IMR-90 (cell line): ENCODE measurements around the gene CREBBP. TPM values are rescaled to one million over a fixed set of nuclear protein-coding genes. Genes with fewer than 3 reads are reported as not detected.

ENCODE experiments used
- ATAC-seq: fragments of 200-7000 bp; cut with Tn5 transposase; 2 replicates; pipeline ENCODE4 v1.9.1; 2020; ENCODE audit warnings: low read depth, mild to moderate bottlenecking, moderate library complexity
- BruUV-seq: library from RNA; stranded (reverse); fragments of 400-500 nt; replicated peaks from 2 replicates; lab custom pipeline; 2021; lab: Mats Ljungman, UMichigan
- CTCF ChIA-PET: fragments of 300-600 bp; formaldehyde crosslinking; extraction: SDS; loops from one replicate; lab custom pipeline; 2021; ENCODE audit warnings: antibody characterized with exemption; lab: Yijun Ruan, JAX
- POLR2A ChIA-PET: fragments of 300-600 bp; sonication (Branson Sonifier 250); formaldehyde crosslinking; loops from one replicate; lab custom pipeline; 2022; ENCODE audit warnings: antibody characterized with exemption; ENCODE audit not compliant: unreplicated experiment; lab: Charles Lee
- DNase-seq: peaks from one replicate; pipeline ENCODE4 v3.0.0; 2013
- H2AFZ ChIP-seq: replicated peaks from 2 replicates; pipeline ENCODE3; 2013; ENCODE audit warnings: low read length, mild to moderate bottlenecking; ENCODE audit not compliant: poor library complexity
- H2AK5ac ChIP-seq: 2 replicates; pipeline ENCODE4 v1.6.1; 2013; ENCODE audit warnings: low read depth, low read length, inconsistent platforms
- H2AK9ac ChIP-seq: replicated peaks from 2 replicates; pipeline ENCODE3; 2013; ENCODE audit warnings: mild to moderate bottlenecking, low read depth, low read length, moderate library complexity; ENCODE audit not compliant: poor library complexity
- H2BK120ac ChIP-seq: 2 replicates; pipeline ENCODE4 v1.6.1; 2013; ENCODE audit warnings: low read depth, low read length, inconsistent platforms
- H2BK15ac ChIP-seq: 3 replicates; pipeline ENCODE4 v1.6.1; 2013; ENCODE audit warnings: low read depth, low read length, inconsistent platforms
- H2BK20ac ChIP-seq: 2 replicates; pipeline ENCODE4 v1.6.1; 2013; ENCODE audit warnings: low read depth, mild to moderate bottlenecking, inconsistent platforms, low read length, moderate library complexity
- H2BK5ac ChIP-seq: 2 replicates; pipeline ENCODE4 v1.6.1; 2013; ENCODE audit warnings: mild to moderate bottlenecking, low read depth, low read length, inconsistent platforms; ENCODE audit not compliant: poor library complexity, severe bottlenecking
- H3K14ac ChIP-seq: replicated peaks from 2 replicates; pipeline ENCODE4 v1.6.1; 2013; ENCODE audit warnings: low read depth, low read length, inconsistent platforms
- H3K18ac ChIP-seq: 2 replicates; pipeline ENCODE4 v1.6.1; 2013; ENCODE audit warnings: low read depth, low read length, control low read depth
- H3K23ac ChIP-seq: 2 replicates; pipeline ENCODE4 v1.6.1; 2013; ENCODE audit warnings: low read depth, low read length, inconsistent platforms
- H3K27ac ChIP-seq: 2 replicates; pipeline ENCODE4 v1.5.1; 2013; ENCODE audit warnings: mild to moderate bottlenecking, control low read depth, low read length; ENCODE audit not compliant: insufficient read depth
- H3K27me3 ChIP-seq: 2 replicates; pipeline ENCODE4 v1.6.1; 2013; ENCODE audit warnings: low read length; ENCODE audit not compliant: control insufficient read depth, insufficient read depth
- H3K36me3 ChIP-seq: 2 replicates; pipeline ENCODE4 v1.6.1; 2013; ENCODE audit warnings: low read length, mixed read lengths; ENCODE audit not compliant: control insufficient read depth, insufficient read depth
- H3K4ac ChIP-seq: 2 replicates; pipeline ENCODE4 v1.6.1; 2013; ENCODE audit warnings: low read depth, low read length, inconsistent platforms
- H3K4me1 ChIP-seq: 2 replicates; pipeline ENCODE4 v1.6.1; 2013; ENCODE audit warnings: low read length, mixed read lengths; ENCODE audit not compliant: control insufficient read depth, insufficient read depth
- H3K4me2 ChIP-seq: 2 replicates; pipeline ENCODE4 v1.6.1; 2013; ENCODE audit warnings: low read depth, mild to moderate bottlenecking, control low read depth, low read length, moderate library complexity
- H3K4me3 ChIP-seq: 2 replicates; pipeline ENCODE4 v1.5.1; 2013; ENCODE audit warnings: low read depth, mild to moderate bottlenecking, control low read depth, low read length, moderate library complexity; ENCODE audit not compliant: insufficient read depth
- H3K56ac ChIP-seq: 2 replicates; pipeline ENCODE4 v1.6.1; 2013; ENCODE audit warnings: low read length, inconsistent platforms; ENCODE audit not compliant: insufficient read depth; ENCODE audit errors: extremely low read depth
- H3K79me1 ChIP-seq, 2 experiments: 2 replicates each; pipeline ENCODE4 v1.6.1; 2013; ENCODE audit warnings: low read length in 2 of 2, inconsistent platforms in 1 of 2, low read depth in 1 of 2
- H3K9ac ChIP-seq: 2 replicates; pipeline ENCODE4 v1.6.1; 2013; ENCODE audit warnings: low read depth, low read length, control low read depth
- H3K9me1 ChIP-seq: 2 replicates; pipeline ENCODE4 v1.6.1; 2013; ENCODE audit warnings: low read length, inconsistent platforms; ENCODE audit not compliant: insufficient read depth
- H3K9me3 ChIP-seq: 2 replicates; pipeline ENCODE4 v1.6.1; 2013; ENCODE audit warnings: low read length; ENCODE audit not compliant: control insufficient read depth, insufficient read depth
- H4K20me1 ChIP-seq: 2 replicates; pipeline ENCODE4 v1.6.1; 2013; ENCODE audit warnings: low read length, inconsistent platforms; ENCODE audit not compliant: insufficient read depth
- H4K5ac ChIP-seq: 2 replicates; pipeline ENCODE4 v1.6.1; 2013; ENCODE audit warnings: mild to moderate bottlenecking, low read depth, low read length, control low read depth
- H4K8ac ChIP-seq, 2 experiments: 2 replicates each; pipeline ENCODE4 v1.6.1; 2013; ENCODE audit warnings: low read depth in 2 of 2, low read length in 2 of 2, control low read depth in 1 of 2, inconsistent platforms in 1 of 2
- H4K91ac ChIP-seq: 2 replicates; pipeline ENCODE4 v1.6.1; 2013; ENCODE audit warnings: low read depth, low read length, inconsistent platforms; ENCODE audit not compliant: insufficient read depth
- CEBPB ChIP-seq: IDR thresholded peaks from 2 replicates; pipeline ENCODE4 v1.6.1; 2012; ENCODE audit warnings: low read depth, low read length, improper control_type of control experiment
- MAFK ChIP-seq: IDR thresholded peaks from 2 replicates; pipeline ENCODE4 v1.6.1; 2012; ENCODE audit warnings: low read depth, low read length, improper control_type of control experiment
- RFX5 ChIP-seq: IDR thresholded peaks from 2 replicates; pipeline ENCODE4 v1.8.0; 2012; ENCODE audit warnings: low read depth, mild to moderate bottlenecking, low read length, moderate library complexity
- WGBS, 2 experiments: methylation state at CpG; one replicate each; pipeline versions ENCODE4 v1.1.5 to v1.1.7; 2013; ENCODE audit warnings: missing lambda C conversion rate in 2 of 2; ENCODE audit not compliant: insufficient read length in 1 of 2; ENCODE audit errors: extremely low coverage in 2 of 2; 5-methylcytosine and 5-hydroxymethylcytosine counted together
- dilution Hi-C: fragments of 300-500 bp; cut with HindIII; formaldehyde crosslinking; loops from one replicate; pipeline ENCODE4 v1.14.3; 2018; ENCODE audit warnings: low sequenced_read_pairs; ENCODE audit not compliant: unreplicated experiment
- in situ Hi-C: fragments of 300-500 bp; cut with MboI; formaldehyde crosslinking; loops from 3 replicates; pipeline ENCODE4 v1.14.3; 2019; ENCODE audit warnings: low sequenced_read_pairs, inconsistent platforms, mixed read lengths
- intact Hi-C: fragments of 100-400 bp; cut with micrococcal nuclease; formaldehyde crosslinking; loops from 2 replicates; pipeline ENCODE4 v1.10.0; 2022
- polyA plus RNA-seq, 3 experiments: library from polyadenylated mRNA; depleted of rRNA; stranded (reverse); fragments of >200 nt; gene quantifications; 2 replicates each; pipeline ENCODE4 v1.2.3, GENCODE V29; 2012; ENCODE audit warnings: low replicate concordance in 1 of 3
- total RNA-seq: library from RNA; depleted of rRNA; stranded (reverse); fragments of >200 nt; gene quantifications from 2 replicates; pipeline ENCODE4 v1.2.3, GENCODE V29; 2012

Gene CREBBP
- total and polyA plus RNA-seq, 2 of the 4 experiments (the other 2 are of a cell fraction), result 7.3 to 12.5 TPM

DNA sequence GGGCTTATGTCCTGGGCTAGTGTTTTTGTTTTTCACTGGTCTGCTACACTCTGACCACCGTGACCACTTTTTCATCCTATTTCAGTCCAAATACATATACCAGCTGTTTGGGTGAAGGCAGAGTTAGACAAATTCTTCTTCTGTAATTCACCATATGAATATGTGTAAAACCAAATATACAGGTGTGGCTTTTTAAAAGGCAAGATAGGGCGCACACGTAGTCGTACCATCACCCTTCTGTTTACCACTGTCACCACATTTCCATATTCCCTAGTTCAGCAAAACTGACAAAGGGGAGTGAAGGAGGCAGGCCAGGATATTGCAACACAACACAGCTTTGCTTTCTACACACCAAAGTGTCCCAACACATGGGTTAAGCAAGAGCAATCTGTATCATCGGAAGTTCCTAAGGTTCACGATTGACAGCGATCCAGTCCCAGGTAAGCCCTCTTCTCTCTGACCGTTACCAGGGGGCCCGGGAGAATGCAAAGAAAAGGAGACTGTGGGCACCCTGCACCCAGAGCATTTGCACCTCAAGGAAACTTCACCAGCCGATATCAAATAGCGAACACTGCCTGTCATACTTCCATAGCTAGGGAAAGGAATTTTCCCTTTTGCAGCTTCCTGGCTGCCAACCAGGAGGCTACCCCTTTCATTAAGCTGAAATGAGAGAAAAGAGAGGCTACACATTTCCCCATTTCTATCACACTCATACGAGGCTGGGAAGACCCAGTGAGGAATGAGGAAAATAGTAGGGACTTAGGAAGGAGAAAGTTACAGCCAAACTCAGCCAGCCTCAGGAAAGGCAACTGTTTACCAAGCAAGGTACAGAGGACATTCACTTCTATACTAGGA, 23.1 kb downstream of the CREBBP start:
- H4K20me1 ChIP-seq, result peaks cover 100% of the 10 kb centered on the region
- H3K18ac ChIP-seq, result no peak overlapping the region
- H2BK5ac ChIP-seq, result no peak overlapping the region
- intact Hi-C loops, result no loop called here
- H3K23ac ChIP-seq, result peak overlapping the region; percentile 39; the same call in 1 of the 2 replicates
- no peak overlapping the region; the same call in 1 of the 2 replicates for H3K14ac ChIP-seq
- TF ChIP-seq RFX5 (no peak), CEBPB (peak; percentile 98), MAFK (peak; percentile 77)
- no peak overlapping the region for H2AFZ ChIP-seq
- H4K5ac ChIP-seq, result no peak overlapping the region
- ATAC-seq (peak; percentile 34), DNase-seq (peak; percentile 67)
- CTCF ChIA-PET, result interaction anchor here (0.6 to 1.1 kb wide), 2 partner anchors 14 to 18 kb away, joined by 3 to 4 read pairs; no protein-coding TSS in a partner anchor
- H3K56ac ChIP-seq, result no peak overlapping the region
- H2BK15ac ChIP-seq, result no peak overlapping the region
- H4K91ac ChIP-seq, result no peak overlapping the region
- POLR2A ChIA-PET, result no interaction called here
- H3K36me3 ChIP-seq, result 0 out of 2 replicates have a peak, but pooled peaks cover 5% of the 10 kb centered on the region
- no peak overlapping the region for H3K4ac ChIP-seq
- peaks cover 12 to 96% of the 10 kb centered on the region in 2 experiments; a peak in 3 of 4 replicates for H3K79me1 ChIP-seq
- BruUV-seq, result no TSS peak
- H2AK5ac ChIP-seq, result no peak overlapping the region
- no CpG with 5 or more reads among the region's 12 CpGs for WGBS, 2 experiments
- dilution Hi-C loops, result no loop called here
- no peak overlapping the region for H2BK120ac ChIP-seq
- H3K4me2 ChIP-seq, result peak overlapping the region; percentile 45
- no peaks in the 10 kb centered on the region for H3K9me3 ChIP-seq
- H3K27me3 ChIP-seq, result no peaks in the 10 kb centered on the region
- peaks cover 41% of the 10 kb centered on the region for H3K9me1 ChIP-seq
- H4K8ac ChIP-seq, result no peak overlapping the region
- no peak overlapping the region for H3K27ac ChIP-seq
- peaks cover 22% of the 10 kb centered on the region for H3K4me1 ChIP-seq
- no peak overlapping the region for H2AK9ac ChIP-seq
- in situ Hi-C loops, result no loop called here
- H2BK20ac ChIP-seq, result no peak overlapping the region
- H3K4me3 ChIP-seq, result no peak overlapping the region
- H3K9ac ChIP-seq, result no peak overlapping the region
